ENCODE results near the gene CDC42EP3.

The CDC42EP3 gene

DNA sequence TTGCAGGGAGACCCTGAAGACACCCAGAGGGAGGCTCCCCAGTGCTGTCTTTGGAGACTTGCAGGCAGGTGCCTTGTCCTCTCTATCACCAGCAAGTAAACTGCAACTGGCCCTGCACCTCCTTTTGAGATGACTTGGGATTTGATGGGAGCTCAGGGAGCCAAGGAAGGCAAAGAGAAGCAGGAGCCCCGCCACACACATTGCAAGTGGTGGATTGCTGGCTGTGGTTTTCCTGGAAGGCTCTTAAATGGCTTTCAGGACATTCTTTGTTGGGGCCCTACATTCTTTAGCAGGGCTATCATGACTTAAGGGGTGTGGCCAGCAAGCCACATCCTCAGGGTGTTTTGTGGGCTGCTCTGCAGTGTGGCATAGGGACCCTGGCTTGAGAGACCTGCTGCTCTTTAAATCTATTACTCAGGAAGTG, 39.9 kb upstream of the CDC42EP3 start:
- TF ChIP-seq, protein P1, sequence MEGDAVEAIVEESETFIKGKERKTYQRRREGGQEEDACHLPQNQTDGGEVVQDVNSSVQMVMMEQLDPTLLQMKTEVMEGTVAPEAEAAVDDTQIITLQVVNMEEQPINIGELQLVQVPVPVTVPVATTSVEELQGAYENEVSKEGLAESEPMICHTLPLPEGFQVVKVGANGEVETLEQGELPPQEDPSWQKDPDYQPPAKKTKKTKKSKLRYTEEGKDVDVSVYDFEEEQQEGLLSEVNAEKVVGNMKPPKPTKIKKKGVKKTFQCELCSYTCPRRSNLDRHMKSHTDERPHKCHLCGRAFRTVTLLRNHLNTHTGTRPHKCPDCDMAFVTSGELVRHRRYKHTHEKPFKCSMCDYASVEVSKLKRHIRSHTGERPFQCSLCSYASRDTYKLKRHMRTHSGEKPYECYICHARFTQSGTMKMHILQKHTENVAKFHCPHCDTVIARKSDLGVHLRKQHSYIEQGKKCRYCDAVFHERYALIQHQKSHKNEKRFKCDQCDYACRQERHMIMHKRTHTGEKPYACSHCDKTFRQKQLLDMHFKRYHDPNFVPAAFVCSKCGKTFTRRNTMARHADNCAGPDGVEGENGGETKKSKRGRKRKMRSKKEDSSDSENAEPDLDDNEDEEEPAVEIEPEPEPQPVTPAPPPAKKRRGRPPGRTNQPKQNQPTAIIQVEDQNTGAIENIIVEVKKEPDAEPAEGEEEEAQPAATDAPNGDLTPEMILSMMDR (conservative IDR thresholded peaks at IDR 0.05; ENCODE audit: low read length), result no peak

DNA sequence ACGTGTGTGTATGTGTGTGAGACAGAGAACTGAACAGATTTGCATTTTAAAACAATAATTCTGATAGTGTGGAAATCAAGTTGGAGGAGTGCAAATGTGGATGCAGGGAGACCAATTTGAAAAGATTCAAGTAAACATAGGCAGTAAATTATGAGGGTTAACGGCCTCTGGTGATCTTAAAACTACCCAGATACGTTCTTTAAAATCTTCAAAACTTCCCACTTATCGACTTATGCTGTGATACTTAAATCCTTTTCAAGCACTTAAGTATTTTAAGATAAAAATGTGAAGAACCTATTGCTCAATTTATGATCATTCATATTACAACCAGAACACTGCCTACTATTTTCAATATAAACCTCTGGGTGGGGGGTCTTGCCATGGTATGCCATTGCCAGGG, 37.7 kb upstream of the CDC42EP3 start:
- H3K4me3 ChIP-seq (ENCODE audit: low read length), result no peak overlapping the region
- TF ChIP-seq, protein P1 (conservative IDR thresholded peaks at IDR 0.05; ENCODE audit: low read length), result no peak
- DNase-seq (ENCODE audit: low read depth), result no peak

More for the DNA sequence above, 39.9 kb upstream of the CDC42EP3 start:
- no peak overlapping the region for H3K4me3 ChIP-seq (ENCODE audit: low read length)
- DNase-seq (ENCODE audit: low read depth), result peak; percentile 98

DNA sequence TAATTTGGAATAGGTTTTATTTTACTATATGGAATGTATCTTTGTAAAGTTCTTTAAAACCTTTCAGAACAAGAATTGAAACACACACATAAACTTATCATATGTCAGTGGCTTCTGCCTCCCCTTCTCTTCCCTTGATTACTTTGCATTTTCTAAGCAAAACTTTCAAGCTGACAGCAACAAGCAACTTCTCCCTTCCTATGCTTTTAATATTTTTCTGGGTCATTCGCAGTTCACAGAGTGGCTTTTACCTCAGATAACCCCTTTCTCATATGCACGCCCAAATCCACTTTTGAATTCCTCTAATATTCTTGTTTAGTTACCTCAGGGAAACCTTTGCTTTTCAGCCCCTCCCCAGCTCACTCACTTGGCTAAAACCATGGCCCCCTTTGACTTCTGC, 36.7 kb upstream of the CDC42EP3 start:
- no peak for DNase-seq (ENCODE audit: low read depth)

GRCh38 chr2:37707393-37707792, 36.0 kb upstream of the CDC42EP3 start:
- TF ChIP-seq, protein P1 (conservative IDR thresholded peaks at IDR 0.05; ENCODE audit: low read length), result no peak
- no peak overlapping the region for H3K4me3 ChIP-seq (ENCODE audit: low read length)
- no peak for DNase-seq (ENCODE audit: low read depth)

More for the DNA sequence above, 36.7 kb upstream of the CDC42EP3 start:
- TF ChIP-seq, protein P1 (conservative IDR thresholded peaks at IDR 0.05; ENCODE audit: low read length), result no peak
- no peak overlapping the region for H3K4me3 ChIP-seq (ENCODE audit: low read length)

DNA sequence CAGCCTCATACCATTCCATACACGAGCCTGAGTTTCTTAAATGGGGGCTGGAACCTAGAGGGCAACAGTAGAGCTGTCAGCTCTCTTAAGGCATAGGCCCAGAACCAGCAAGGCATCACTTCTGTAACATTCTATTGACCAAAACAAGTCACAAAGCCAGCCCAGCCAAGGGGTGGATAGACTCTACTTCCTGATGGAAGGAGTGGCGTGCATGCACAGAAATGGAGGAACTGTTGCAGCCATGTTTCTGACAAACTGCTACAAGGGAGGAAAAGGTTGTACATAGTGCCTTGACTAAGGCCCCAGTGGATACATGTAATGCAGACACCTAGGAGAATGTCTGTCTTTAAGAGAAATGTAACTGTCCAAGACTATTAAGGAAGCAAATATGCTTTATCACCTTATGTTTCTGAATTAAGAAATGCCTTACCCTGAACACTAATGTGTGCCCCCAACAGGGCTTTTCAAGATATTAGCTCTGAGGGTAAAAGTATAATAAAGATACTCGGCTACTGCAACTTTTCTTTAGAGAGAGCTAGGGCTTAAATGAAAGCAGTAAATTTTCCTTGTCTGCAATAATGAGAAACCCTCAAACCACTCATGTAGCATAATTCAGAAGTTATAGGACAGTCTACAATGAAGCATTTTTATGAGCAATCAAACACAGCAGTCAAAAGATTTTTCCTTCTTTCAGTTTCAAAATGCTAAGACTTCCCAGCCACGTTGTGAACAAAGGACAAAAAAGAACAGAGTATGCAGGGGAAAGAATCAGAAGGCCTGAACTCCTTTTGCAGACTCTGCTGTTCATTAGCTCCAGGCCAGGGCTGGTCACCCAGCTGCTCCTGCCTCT, 35.1 kb upstream of the CDC42EP3 start:
- no peak overlapping the region for H3K4me3 ChIP-seq (ENCODE audit: low read length)
- DNase-seq (ENCODE audit: low read depth), result no peak
- TF ChIP-seq, protein P1 (conservative IDR thresholded peaks at IDR 0.05; ENCODE audit: low read length), result no peak

- TF ChIP-seq, protein P1 (conservative IDR thresholded peaks at IDR 0.05; ENCODE audit: low read length), result no peak
- DNase-seq (ENCODE audit: low read depth), result no peak
Measured at GRCh38 chr2:37705191-37705590, 33.7 kb upstream of the CDC42EP3 start.

DNA sequence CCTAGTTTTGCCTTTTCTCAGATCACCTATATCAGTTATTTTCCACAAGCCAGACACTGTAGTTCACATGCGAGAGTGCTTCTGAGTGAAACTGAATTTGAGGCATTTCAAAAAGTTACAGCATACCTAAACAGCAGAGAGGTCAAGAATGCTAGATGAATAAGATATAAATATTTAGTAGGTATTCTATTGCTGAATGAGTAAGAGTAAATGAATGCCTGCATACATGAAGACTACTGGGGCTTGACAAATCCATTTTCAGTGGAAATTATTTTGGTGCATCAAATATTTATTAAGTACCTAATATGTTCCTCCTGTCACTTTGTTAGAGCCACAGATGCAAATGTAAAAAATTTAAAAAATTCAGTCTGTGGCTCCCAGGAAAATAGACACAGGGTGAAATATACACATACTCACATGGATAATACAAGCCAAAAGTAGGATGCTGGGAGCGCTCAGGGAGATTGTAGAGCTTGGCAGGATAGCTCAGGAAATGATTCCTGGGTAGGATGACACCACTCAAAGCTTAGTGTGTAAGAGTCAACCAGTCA, 27.6 kb upstream of the CDC42EP3 start:
- H3K4me3 ChIP-seq (ENCODE audit: low read length), result no peak overlapping the region
- peak; percentile 75 for DNase-seq (ENCODE audit: low read depth)
- TF ChIP-seq, protein P1 (conservative IDR thresholded peaks at IDR 0.05; ENCODE audit: low read length), result no peak

More at GRCh38 chr2:37705191-37705590, 33.7 kb upstream of the CDC42EP3 start:
- H3K4me3 ChIP-seq (ENCODE audit: low read length), result no peak overlapping the region
